ENCODE results near the gene PIRT. TPM values are rescaled to one million over a fixed set of nuclear protein-coding genes. Genes with fewer than 3 reads are reported as not detected.
"Not testable (repeated sequence)": the region's sequence is repeated elsewhere in the genome, so short reads cannot be mapped to it uniquely, and the experiment has no call there.

The PIRT gene
- not detected for total RNA-seq
- not detected for polyA plus RNA-seq

GRCh38 chr17:10837921-10838320 is at the start of gene PIRT:
Gene PIRT (minus strand): TSS chr17:10838087. CDS start chr17:10825645, 12,442 bp downstream.
- no peak within 1 kb of the TSS for H3K4me3 ChIP-seq (ENCODE audit: low read length)
- no peaks in the 10 kb centered on the region for H3K4me1 Mint-ChIP-seq
- peaks cover 0 to 6% of the 10 kb centered on the region in 2 donors for H3K27me3 Mint-ChIP-seq
- DNase-seq = no peak
- no peaks in the 10 kb centered on the region for H3K9me3 Mint-ChIP-seq
- no peaks in the 10 kb centered on the region for H3K4me1 ChIP-seq (ENCODE audit: insufficient read depth, low read length)
- no peaks in the 10 kb centered on the region for H3K36me3 Mint-ChIP-seq
- no peaks in the 10 kb centered on the region for H3K9me3 ChIP-seq (ENCODE audit: low read length)
- ChIA-PET POLR2A (no interaction called here), CTCF (interaction anchor here (1.2 kb wide), 1 partner anchor 191 kb away, joined by 5 read pairs; no protein-coding TSS in a partner anchor)
- no peaks in the 10 kb centered on the region for H3K27me3 ChIP-seq (ENCODE audit: insufficient read depth, low read length, poor library complexity, severe bottlenecking)
- peak within 1 kb of the TSS in 1 of 8 donors; percentile 87 for H3K27ac Mint-ChIP-seq
- no peak within 1 kb of the TSS for H3K27ac ChIP-seq (ENCODE audit: low read depth, low read length)
- no peak within 1 kb of the TSS for H3K4me3 Mint-ChIP-seq
- no peaks in the 10 kb centered on the region for H3K36me3 ChIP-seq (ENCODE audit: insufficient read depth, low read length)

- Histone ChIP-seq H3K9me3 (ENCODE audit: low read length) (no peaks in the 10 kb centered on the region), H3K4me1 (ENCODE audit: insufficient read depth, low read length) (no peaks in the 10 kb centered on the region), H3K27me3 (ENCODE audit: insufficient read depth, low read length, poor library complexity, severe bottlenecking) (no peaks in the 10 kb centered on the region), H3K4me3 (ENCODE audit: low read length) (no peak overlapping the region), H3K36me3 (ENCODE audit: insufficient read depth, low read length) (no peaks in the 10 kb centered on the region), H3K27ac (ENCODE audit: low read depth, low read length) (no peak overlapping the region)
- POLR2A ChIA-PET = no interaction called here
- CTCF ChIA-PET = no interaction called here
- H3K27ac Mint-ChIP-seq = no peak overlapping the region
- no peak overlapping the region for H3K4me3 Mint-ChIP-seq
- no peak for DNase-seq
- no peaks in the 10 kb centered on the region for H3K4me1 Mint-ChIP-seq
- no peaks in the 10 kb centered on the region for H3K9me3 Mint-ChIP-seq
- H3K27me3 Mint-ChIP-seq = peaks cover 8 to 18% of the 10 kb centered on the region in 2 donors
- no peaks in the 10 kb centered on the region for H3K36me3 Mint-ChIP-seq
Measured at GRCh38 chr17:10881959-10882358, 44.1 kb upstream of the PIRT start.

- POLR2A ChIA-PET = no interaction called here
Measured at GRCh38 chr17:10879190-10879836, 41.4 kb upstream of the PIRT start.

GRCh38 chr17:10875984-10876555 is 38.2 kb upstream of the PIRT start:
- no peaks in the 10 kb centered on the region for H3K4me1 ChIP-seq (ENCODE audit: insufficient read depth, low read length)
- H3K9me3 ChIP-seq (ENCODE audit: low read length) = no peaks in the 10 kb centered on the region
- H3K4me3 ChIP-seq (ENCODE audit: low read length) = no peak overlapping the region
- no peak overlapping the region for H3K27ac ChIP-seq (ENCODE audit: low read depth, low read length)
- Mint-ChIP-seq H3K27ac (no peak overlapping the region), H3K36me3 (no peaks in the 10 kb centered on the region), H3K27me3 (peaks cover 23 to 36% of the 10 kb centered on the region in 2 donors), H3K4me3 (no peak overlapping the region), H3K4me1 (no peaks in the 10 kb centered on the region), H3K9me3 (peaks cover 0 to 2% (median 0%) of the 10 kb centered on the region in 5 donors)
- H3K36me3 ChIP-seq (ENCODE audit: insufficient read depth, low read length) = no peaks in the 10 kb centered on the region
- ChIA-PET CTCF (interaction anchor here (1.4 to 2.0 kb wide), 3 partner anchors 8 to 229 kb away, joined by 3 to 7 read pairs (median 4); no protein-coding TSS in a partner anchor), POLR2A (no interaction called here)
- DNase-seq = peak in 1 of 5 donors; percentile 46
- H3K27me3 ChIP-seq (ENCODE audit: insufficient read depth, low read length, poor library complexity, severe bottlenecking) = no peaks in the 10 kb centered on the region

More at GRCh38 chr17:10879190-10879836, 41.4 kb upstream of the PIRT start:
- peaks cover 15 to 28% of the 10 kb centered on the region in 2 donors for H3K27me3 Mint-ChIP-seq
- no peak overlapping the region for H3K27ac ChIP-seq (ENCODE audit: low read depth, low read length)
- no peaks in the 10 kb centered on the region for H3K36me3 Mint-ChIP-seq
- H3K36me3 ChIP-seq (ENCODE audit: insufficient read depth, low read length) = no peaks in the 10 kb centered on the region
- no peaks in the 10 kb centered on the region for H3K27me3 ChIP-seq (ENCODE audit: insufficient read depth, low read length, poor library complexity, severe bottlenecking)
- DNase-seq = no peak
- H3K4me1 ChIP-seq (ENCODE audit: insufficient read depth, low read length) = no peaks in the 10 kb centered on the region
- H3K4me1 Mint-ChIP-seq = no peaks in the 10 kb centered on the region
- H3K9me3 Mint-ChIP-seq = no peaks in the 10 kb centered on the region
- CTCF ChIA-PET = no interaction called here
- no peak overlapping the region for H3K4me3 Mint-ChIP-seq
- H3K4me3 ChIP-seq (ENCODE audit: low read length) = no peak overlapping the region
- H3K9me3 ChIP-seq (ENCODE audit: low read length) = no peaks in the 10 kb centered on the region
- H3K27ac Mint-ChIP-seq = no peak overlapping the region

GRCh38 chr17:10875430-10875851 is 37.6 kb upstream of the PIRT start:
- ChIA-PET CTCF (interaction anchor here (1.4 to 2.0 kb wide), 3 partner anchors 9 to 229 kb away, joined by 3 to 7 read pairs (median 4); no protein-coding TSS in a partner anchor), POLR2A (no interaction called here)
- Mint-ChIP-seq H3K36me3 (no peaks in the 10 kb centered on the region), H3K4me1 (no peaks in the 10 kb centered on the region), H3K4me3 (no peak overlapping the region), H3K27me3 (peaks cover 23 to 36% of the 10 kb centered on the region in 2 donors), H3K27ac (no peak overlapping the region), H3K9me3 (peaks cover 0 to 2% (median 0%) of the 10 kb centered on the region in 5 donors)
- Histone ChIP-seq H3K9me3 (ENCODE audit: low read length) (no peaks in the 10 kb centered on the region), H3K4me3 (ENCODE audit: low read length) (no peak overlapping the region), H3K27me3 (ENCODE audit: insufficient read depth, low read length, poor library complexity, severe bottlenecking) (no peaks in the 10 kb centered on the region), H3K4me1 (ENCODE audit: insufficient read depth, low read length) (no peaks in the 10 kb centered on the region), H3K27ac (ENCODE audit: low read depth, low read length) (no peak overlapping the region), H3K36me3 (ENCODE audit: insufficient read depth, low read length) (no peaks in the 10 kb centered on the region)
- DNase-seq = no peak

- H3K27me3 Mint-ChIP-seq = peaks cover 16 to 21% of the 10 kb centered on the region in 2 donors
- no peaks in the 10 kb centered on the region for H3K4me1 Mint-ChIP-seq
- ChIA-PET CTCF (no interaction called here), POLR2A (no interaction called here)
- DNase-seq = no peak
- no peaks in the 10 kb centered on the region for H3K9me3 ChIP-seq (ENCODE audit: low read length)
- peaks cover 0 to 3% (median 0%) of the 10 kb centered on the region in 5 donors for H3K9me3 Mint-ChIP-seq
- no peak overlapping the region for H3K27ac ChIP-seq (ENCODE audit: low read depth, low read length)
- H3K4me3 Mint-ChIP-seq = no peak overlapping the region
- no peaks in the 10 kb centered on the region for H3K36me3 ChIP-seq (ENCODE audit: insufficient read depth, low read length)
- H3K27me3 ChIP-seq (ENCODE audit: insufficient read depth, low read length, poor library complexity, severe bottlenecking) = no peaks in the 10 kb centered on the region
- no peaks in the 10 kb centered on the region for H3K36me3 Mint-ChIP-seq
- H3K27ac Mint-ChIP-seq = no peak overlapping the region
- no peak overlapping the region for H3K4me3 ChIP-seq (ENCODE audit: low read length)
- H3K4me1 ChIP-seq (ENCODE audit: insufficient read depth, low read length) = no peaks in the 10 kb centered on the region
Measured at GRCh38 chr17:10871914-10872313, 34.0 kb upstream of the PIRT start.

- CTCF ChIA-PET = no interaction called here
- POLR2A ChIA-PET = no interaction called here
Measured at GRCh38 chr17:10870336-10871050, 32.6 kb upstream of the PIRT start.

GRCh38 chr17:10868744-10869143 is 30.9 kb upstream of the PIRT start:
- H3K4me1 ChIP-seq (ENCODE audit: insufficient read depth, low read length); H3K36me3 Mint-ChIP-seq; H3K4me3 Mint-ChIP-seq; H3K4me1 Mint-ChIP-seq; CTCF ChIA-PET; H3K9me3 Mint-ChIP-seq; H3K36me3 ChIP-seq (ENCODE audit: insufficient read depth, low read length); H3K4me3 ChIP-seq (ENCODE audit: low read length); H3K27ac ChIP-seq (ENCODE audit: low read depth, low read length); POLR2A ChIA-PET; H3K9me3 ChIP-seq (ENCODE audit: low read length); DNase-seq; H3K27ac Mint-ChIP-seq; H3K27me3 ChIP-seq (ENCODE audit: insufficient read depth, low read length, poor library complexity, severe bottlenecking): not testable (repeated sequence)
- H3K27me3 Mint-ChIP-seq = peaks cover 8 to 16% of the 10 kb centered on the region in 2 donors

More at GRCh38 chr17:10870336-10871050, 32.6 kb upstream of the PIRT start:
- peaks cover 0 to 3% (median 0%) of the 10 kb centered on the region in 5 donors for H3K9me3 Mint-ChIP-seq
- Histone ChIP-seq H3K9me3 (ENCODE audit: low read length) (no peaks in the 10 kb centered on the region), H3K27me3 (ENCODE audit: insufficient read depth, low read length, poor library complexity, severe bottlenecking) (no peaks in the 10 kb centered on the region), H3K27ac (ENCODE audit: low read depth, low read length) (no peak overlapping the region), H3K4me3 (ENCODE audit: low read length) (no peak overlapping the region), H3K4me1 (ENCODE audit: insufficient read depth, low read length) (no peaks in the 10 kb centered on the region), H3K36me3 (ENCODE audit: insufficient read depth, low read length) (no peaks in the 10 kb centered on the region)
- H3K4me3 Mint-ChIP-seq = no peak overlapping the region
- no peaks in the 10 kb centered on the region for H3K36me3 Mint-ChIP-seq
- peaks cover 14 to 16% of the 10 kb centered on the region in 2 donors for H3K27me3 Mint-ChIP-seq
- no peak for DNase-seq
- H3K4me1 Mint-ChIP-seq = no peaks in the 10 kb centered on the region
- no peak overlapping the region for H3K27ac Mint-ChIP-seq

All from CD8-positive, alpha-beta memory T cell (primary cell).